HG03045 (cell line): ENCODE results near the gene BCL2.

Experiments used
- ATAC-seq: cut with Tn5 transposase; IDR thresholded peaks from one replicate; pipeline ENCODE4 v1.9.1; 2021; ENCODE audit warnings: mild to moderate bottlenecking, moderate library complexity; ENCODE audit not compliant: unreplicated experiment

BCL2 gene

GRCh38 chr18:63262369-63263335 is 56.9 kb downstream of the BCL2 start:
- ATAC-seq = no peak

DNA sequence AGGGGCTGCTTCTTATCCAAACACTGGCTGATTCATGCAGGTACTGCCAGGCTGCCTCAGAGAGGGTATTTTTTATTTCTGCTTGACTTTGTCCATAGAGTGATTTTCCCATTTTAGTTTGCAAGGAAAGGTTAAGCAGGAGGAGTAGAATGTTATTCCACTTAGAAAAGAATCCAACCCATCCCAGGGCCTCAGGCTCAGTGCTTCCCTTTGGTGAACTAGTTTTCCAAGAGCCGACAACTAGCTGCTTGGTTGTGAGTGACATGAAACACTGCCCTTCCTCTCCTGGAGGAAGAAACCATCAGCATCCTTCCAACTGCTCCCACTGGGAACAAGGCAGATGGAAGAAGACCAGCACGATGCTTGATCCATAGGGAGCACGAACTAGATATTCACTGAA is 58.5 kb downstream of the BCL2 start:
- ATAC-seq = no peak

- ATAC-seq = no peak
Observed at GRCh38 chr18:63260380-63260754, 59.2 kb downstream of the BCL2 start.

- ATAC-seq = no peak
Observed at GRCh38 chr18:63259567-63260379, 59.8 kb downstream of the BCL2 start.

- no peak for ATAC-seq
Observed at GRCh38 chr18:63258749-63259566, 60.6 kb downstream of the BCL2 start.

DNA sequence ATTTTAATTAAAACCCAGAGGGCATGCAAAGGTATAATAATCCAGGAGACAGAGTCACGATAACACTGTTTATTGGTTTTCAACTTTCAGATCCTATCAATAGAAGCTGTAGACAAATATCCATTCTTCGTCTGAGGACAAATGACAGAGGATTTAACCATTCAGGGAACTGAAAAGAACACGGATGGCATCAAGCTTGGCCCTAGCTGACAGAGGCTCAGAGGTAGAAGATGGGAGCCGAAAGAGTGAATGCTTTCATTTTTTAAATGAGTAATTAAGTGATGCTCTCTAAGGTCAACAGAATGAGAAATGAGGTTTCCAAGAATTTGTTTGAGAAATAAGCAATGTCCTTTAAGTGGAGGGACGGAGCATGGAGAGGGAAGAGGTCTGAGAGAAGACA is 62.1 kb downstream of the BCL2 start:
- no peak for ATAC-seq

GRCh38 chr18:63255435-63255834 is 64.1 kb downstream of the BCL2 start:
- peak; percentile 49 for ATAC-seq

- ATAC-seq = peak; percentile 15
Observed at GRCh38 chr18:63254716-63255399, 64.7 kb downstream of the BCL2 start.

GRCh38 chr18:63253428-63254372 is 65.9 kb downstream of the BCL2 start:
- no peak for ATAC-seq

GRCh38 chr18:63253014-63253413 is 66.6 kb downstream of the BCL2 start:
- ATAC-seq = no peak

DNA sequence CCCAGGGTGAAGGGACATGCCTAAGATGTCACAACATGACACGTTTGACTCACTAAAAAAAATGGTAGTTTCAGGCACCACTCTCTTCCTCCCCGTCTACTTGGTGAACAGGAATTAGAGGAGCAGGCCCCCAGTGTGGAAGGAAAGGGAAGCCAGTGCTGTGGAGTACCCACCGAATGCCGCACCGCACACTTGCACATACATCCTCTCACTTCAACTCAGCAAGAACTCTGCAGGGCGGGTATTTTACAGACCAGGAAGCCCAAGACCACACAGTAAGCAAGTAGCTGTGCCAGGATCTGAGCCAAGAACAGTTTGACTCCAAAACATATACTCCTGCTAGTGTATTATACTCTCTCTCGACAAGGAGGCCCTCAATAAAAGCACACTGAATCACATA is 69.8 kb downstream of the BCL2 start:
- ATAC-seq = no peak

- no peak for ATAC-seq
Observed at GRCh38 chr18:63247926-63248325, 71.6 kb downstream of the BCL2 start.

GRCh38 chr18:63247506-63247905 is 72.1 kb downstream of the BCL2 start:
- no peak for ATAC-seq

DNA sequence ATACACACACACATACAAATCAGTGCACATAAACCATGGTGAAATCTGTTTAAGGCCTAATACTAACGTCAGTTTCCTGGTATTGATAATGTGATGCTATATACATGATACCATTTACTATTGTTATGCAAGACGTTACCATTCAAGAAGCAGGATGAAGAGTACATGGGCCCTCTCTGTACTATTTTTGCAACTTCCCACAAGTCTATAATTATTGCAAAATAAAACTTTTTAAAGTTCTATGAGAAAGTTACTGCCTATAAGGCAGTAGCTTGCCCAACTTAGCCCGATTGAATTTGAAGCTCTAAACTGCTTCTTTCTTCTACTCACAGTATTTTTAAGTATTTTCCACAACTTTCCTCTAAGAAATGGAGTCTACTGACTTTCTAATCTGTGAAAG is 74.0 kb downstream of the BCL2 start:
- no peak for ATAC-seq

GRCh38 chr18:63244607-63245006 is 75.0 kb downstream of the BCL2 start:
- no peak for ATAC-seq

DNA sequence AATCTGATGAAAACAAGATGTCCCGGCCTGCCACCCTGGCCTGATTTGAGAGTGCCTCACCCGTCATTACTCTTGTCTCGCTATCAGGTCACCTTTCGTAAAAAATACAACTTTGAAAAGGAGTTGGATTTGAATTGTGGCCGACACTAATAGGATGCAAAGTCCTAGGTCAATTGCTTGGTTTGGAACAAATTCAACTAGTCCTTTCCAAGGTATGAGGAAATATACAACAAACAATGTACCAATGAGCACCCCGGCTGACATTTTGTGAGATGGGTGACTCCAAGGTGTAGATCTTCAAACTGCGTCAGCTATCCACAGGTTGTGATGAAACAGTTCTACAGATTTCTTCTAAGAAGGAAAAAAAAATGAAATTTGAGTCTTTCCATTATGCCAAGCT is 77.8 kb downstream of the BCL2 start:
- no peak for ATAC-seq

GRCh38 chr18:63241317-63241712 is 78.3 kb downstream of the BCL2 start:
- no peak for ATAC-seq

- ATAC-seq = no peak
Observed at GRCh38 chr18:63240531-63241316, 78.8 kb downstream of the BCL2 start.

DNA sequence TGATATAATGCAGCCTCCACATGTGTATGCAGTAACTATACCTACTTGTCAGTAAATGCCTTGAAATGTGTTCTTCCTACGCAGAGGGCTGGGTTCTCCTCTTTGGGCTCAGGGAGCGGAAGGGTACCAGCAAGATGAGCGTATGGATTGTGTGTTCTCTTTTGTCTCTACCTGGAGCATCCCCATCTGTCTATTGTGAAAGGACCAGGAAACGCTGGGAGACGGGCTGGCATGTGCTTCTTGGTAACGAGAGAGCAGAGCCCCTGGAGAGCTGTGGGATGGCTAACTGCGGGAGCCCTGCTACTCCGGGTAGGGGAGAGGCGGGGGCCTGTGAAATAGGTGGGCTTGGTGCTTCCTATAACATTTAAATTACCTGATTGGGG is 80.9 kb downstream of the BCL2 start:
- no peak for ATAC-seq
